ENCODE measurements around the gene VIT. TPM values are rescaled to one million over a fixed set of nuclear protein-coding genes. Genes with fewer than 3 reads are reported as not detected.

VIT gene
- polyA plus RNA-seq, 1 of the 3 experiments (the other 2 are of a cell fraction) = not detected

DNA sequence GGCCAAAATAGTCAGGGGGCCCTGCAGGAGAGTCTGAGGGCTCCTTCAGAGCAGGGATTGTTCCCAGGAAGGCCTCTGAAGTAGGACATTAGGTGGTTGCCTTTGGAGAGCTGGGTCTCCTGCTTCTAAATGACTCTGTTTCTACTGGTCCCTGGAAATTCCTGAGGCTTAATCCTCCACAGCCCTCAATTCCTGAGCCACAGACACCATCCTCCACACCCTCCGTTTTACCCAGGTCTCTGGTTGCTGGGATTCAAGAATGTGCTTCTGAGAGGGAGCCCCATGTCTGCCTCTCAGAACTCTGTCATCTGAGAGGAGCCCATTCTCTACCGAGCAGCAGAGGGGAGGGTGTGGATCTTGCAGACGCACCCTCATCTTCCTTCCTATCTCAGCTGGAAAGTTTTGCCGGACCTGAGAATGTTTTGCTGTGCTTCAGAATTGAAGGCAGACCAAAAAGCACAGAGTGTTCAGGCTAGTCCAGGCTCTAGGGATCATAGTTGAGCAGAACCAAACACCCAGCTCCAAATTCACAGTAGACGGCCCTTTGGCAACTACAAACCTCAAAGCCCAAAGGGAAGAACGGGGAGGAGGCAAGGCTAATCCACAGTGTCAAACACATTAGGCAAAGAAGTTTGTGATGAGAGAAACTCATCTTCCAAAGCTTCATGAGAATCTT is 8.1 kb downstream of the VIT start:
- Histone ChIP-seq H3K9me3 (no peaks in the 10 kb centered on the region), H3K4me2 (no peak overlapping the region), H3K27me3 (ENCODE audit: insufficient read depth) (no peaks in the 10 kb centered on the region; the same call in 1 of the 2 replicates), H4K20me1 (ENCODE audit: insufficient read depth) (no peaks in the 10 kb centered on the region), H3F3A (replicated peaks; ENCODE audit: insufficient read depth) (no peaks in the 10 kb centered on the region), H3K79me2 (ENCODE audit: insufficient read depth) (no peaks in the 10 kb centered on the region), H3K27ac (ENCODE audit: low read depth in 2 of 2, low read length in 1 of 2) (no peak overlapping the region), H3K9me2 (no peaks in the 10 kb centered on the region), H3K36me3 (replicated peaks in 1 of 2; ENCODE audit: control insufficient read depth in 1 of 2, insufficient read depth in 2 of 2, low read length in 1 of 2) (no peaks in the 10 kb centered on the region), H3K4me1 (ENCODE audit: control insufficient read depth in 1 of 2, insufficient read depth in 2 of 2, low read depth in 1 of 2, low read length in 1 of 2) (peaks cover 0 to 1% of the 10 kb centered on the region in 2 experiments; a peak in 1 of 4 replicates), H3K9ac (no peak overlapping the region), H3K4me3 (ENCODE audit: low read depth in 2 of 2, low read length in 1 of 2) (no peak overlapping the region), H2AFZ (ENCODE audit: low read depth) (no peak overlapping the region)
- WGBS (ENCODE audit: low lambda C conversion rate) = 95% methylated on average over 6 of the region's 6 CpGs
- CTCF ChIA-PET = interaction anchor here (1.0 kb wide), 1 partner anchor 81 kb away, joined by 3 read pairs; no protein-coding TSS in a partner anchor
- no peak for DNase-seq
- POLR2A ChIA-PET = no interaction called here
- TF ChIP-seq YY1 (IDR thresholded peaks at IDR 0.05; ENCODE audit: low read depth) (no peak), SMC3 (IDR thresholded peaks at IDR 0.05; ENCODE audit: low read depth, low read length) (no peak), MXI1 (IDR thresholded peaks at IDR 0.05; ENCODE audit: low read depth, low read length) (no peak), GATA2 (CRISPR knock-in tag; IDR thresholded peaks at IDR 0.05) (no peak)

DNA sequence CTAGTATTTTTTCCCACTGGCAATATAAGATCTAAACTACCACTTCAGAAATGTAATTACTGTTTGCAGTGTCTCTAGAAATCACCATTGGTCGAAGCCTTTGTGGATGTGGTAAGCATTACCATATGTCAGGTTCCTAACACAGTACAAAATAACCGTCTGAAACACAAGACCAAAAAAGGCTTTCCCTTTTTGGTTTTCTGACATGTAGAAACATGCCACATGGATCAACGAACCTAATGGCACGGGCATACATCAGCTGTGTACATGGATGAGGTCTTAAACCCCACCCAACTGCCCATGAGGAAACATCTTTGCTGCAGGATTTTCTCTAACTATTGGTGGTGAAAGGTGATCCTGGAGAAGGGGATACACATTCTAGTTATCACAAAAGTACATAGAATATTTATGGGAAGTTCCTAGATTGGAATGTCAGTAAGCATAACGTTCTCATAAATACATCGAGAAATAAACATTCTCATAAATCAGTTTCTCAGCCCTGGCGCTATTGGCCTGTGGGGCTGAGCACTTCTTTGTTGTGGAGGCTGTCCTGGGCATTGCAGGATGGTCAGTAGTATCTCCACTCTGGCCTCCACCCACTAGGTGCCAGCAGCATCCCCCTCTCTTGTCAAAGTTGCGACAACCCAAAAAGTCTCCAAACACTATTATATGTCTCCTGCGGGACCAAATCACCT is 9.0 kb downstream of the VIT start:
- Histone ChIP-seq H2AFZ (ENCODE audit: low read depth) (no peak overlapping the region), H3F3A (replicated peaks; ENCODE audit: insufficient read depth) (no peaks in the 10 kb centered on the region), H3K4me3 (ENCODE audit: low read depth in 2 of 2, low read length in 1 of 2) (no peak overlapping the region), H3K27me3 (ENCODE audit: insufficient read depth) (no peaks in the 10 kb centered on the region; the same call in 1 of the 2 replicates), H3K9me3 (peaks cover 2% of the 10 kb centered on the region; the same call in 1 of the 2 replicates), H3K79me2 (ENCODE audit: insufficient read depth) (no peaks in the 10 kb centered on the region), H3K9me2 (no peaks in the 10 kb centered on the region), H3K4me1 (ENCODE audit: control insufficient read depth in 1 of 2, insufficient read depth in 2 of 2, low read depth in 1 of 2, low read length in 1 of 2) (peaks cover 0 to 3% of the 10 kb centered on the region in 2 experiments; a peak in 1 of 4 replicates), H3K9ac (no peak overlapping the region), H3K27ac (ENCODE audit: low read depth in 2 of 2, low read length in 1 of 2) (no peak overlapping the region), H4K20me1 (ENCODE audit: insufficient read depth) (no peaks in the 10 kb centered on the region), H3K36me3 (replicated peaks in 1 of 2; ENCODE audit: control insufficient read depth in 1 of 2, insufficient read depth in 2 of 2, low read length in 1 of 2) (no peaks in the 10 kb centered on the region), H3K4me2 (no peak overlapping the region)
- 80% methylated on average over 9 of the region's 9 CpGs for WGBS (ENCODE audit: low lambda C conversion rate)
- CTCF ChIA-PET = interaction anchor here (0.9 to 1.8 kb wide), 3 partner anchors 75 to 80 kb away, joined by 3 to 6 read pairs (median 3); no protein-coding TSS in a partner anchor
- TF ChIP-seq, protein P1, sequence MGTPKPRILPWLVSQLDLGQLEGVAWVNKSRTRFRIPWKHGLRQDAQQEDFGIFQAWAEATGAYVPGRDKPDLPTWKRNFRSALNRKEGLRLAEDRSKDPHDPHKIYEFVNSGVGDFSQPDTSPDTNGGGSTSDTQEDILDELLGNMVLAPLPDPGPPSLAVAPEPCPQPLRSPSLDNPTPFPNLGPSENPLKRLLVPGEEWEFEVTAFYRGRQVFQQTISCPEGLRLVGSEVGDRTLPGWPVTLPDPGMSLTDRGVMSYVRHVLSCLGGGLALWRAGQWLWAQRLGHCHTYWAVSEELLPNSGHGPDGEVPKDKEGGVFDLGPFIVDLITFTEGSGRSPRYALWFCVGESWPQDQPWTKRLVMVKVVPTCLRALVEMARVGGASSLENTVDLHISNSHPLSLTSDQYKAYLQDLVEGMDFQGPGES (IDR thresholded peaks at IDR 0.05; ENCODE audit: low read depth, low read length) = no peak
- POLR2A ChIA-PET = no interaction called here
- DNase-seq = no peak

DNA sequence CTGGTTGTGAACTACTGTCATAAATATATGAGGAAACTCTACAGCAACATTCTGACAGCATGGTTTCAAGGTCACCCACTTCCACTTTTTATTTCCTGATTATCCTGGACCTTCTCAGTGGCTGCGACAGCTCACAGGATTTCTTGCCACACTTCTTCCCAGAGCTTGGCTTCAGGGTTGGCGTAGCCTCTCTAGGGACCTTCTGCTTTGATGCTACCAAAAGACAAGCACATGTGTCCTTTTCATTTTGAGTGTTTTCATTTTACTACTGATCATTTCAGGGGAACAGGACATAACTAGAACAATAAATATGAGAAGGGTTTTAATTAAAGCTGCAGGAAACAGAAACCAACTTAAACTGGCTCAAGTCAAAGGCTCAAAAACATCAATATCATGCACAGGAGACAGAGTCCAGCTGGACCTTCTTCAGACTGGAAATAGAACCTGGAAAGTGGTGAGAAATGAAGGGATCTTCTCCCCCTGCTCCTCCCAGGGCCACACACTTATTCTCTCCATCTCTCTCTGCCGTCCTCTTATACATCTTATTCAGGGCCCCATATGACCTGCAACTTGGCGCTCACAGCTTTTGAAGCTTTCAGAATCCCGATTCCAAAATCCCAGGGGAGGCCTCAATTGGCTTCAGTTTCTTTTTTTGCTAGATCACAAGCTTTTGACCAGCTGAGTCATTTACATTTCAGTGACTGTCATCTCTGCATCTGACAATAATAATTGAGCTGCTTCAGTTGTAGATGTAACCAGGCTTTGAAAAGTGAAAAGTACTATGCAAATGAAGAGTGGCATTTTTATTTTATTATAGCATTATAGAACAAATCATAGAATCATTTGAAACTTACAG is 9.7 kb downstream of the VIT start:
- ChIA-PET CTCF (interaction anchor here (0.9 to 1.8 kb wide), 4 partner anchors 22 to 354 kb away, joined by 3 to 6 read pairs (median 4); no protein-coding TSS in a partner anchor), POLR2A (no interaction called here)
- H3F3A ChIP-seq (replicated peaks; ENCODE audit: insufficient read depth) = no peaks in the 10 kb centered on the region
- WGBS (ENCODE audit: low lambda C conversion rate) = 83% methylated on average over 5 of the region's 5 CpGs
- H3K27ac ChIP-seq (ENCODE audit: low read depth in 2 of 2, low read length in 1 of 2) = no peak overlapping the region
- no peaks in the 10 kb centered on the region for H3K79me2 ChIP-seq (ENCODE audit: insufficient read depth)
- no peak overlapping the region for H3K9ac ChIP-seq
- no peak for DNase-seq
- H3K27me3 ChIP-seq (ENCODE audit: insufficient read depth) = no peaks in the 10 kb centered on the region; the same call in 1 of the 2 replicates
- H3K9me3 ChIP-seq = peaks cover 5% of the 10 kb centered on the region; the same call in 1 of the 2 replicates
- H3K9me2 ChIP-seq = no peaks in the 10 kb centered on the region
- no peak overlapping the region for H2AFZ ChIP-seq (ENCODE audit: low read depth)
- no peak overlapping the region for H3K4me3 ChIP-seq (ENCODE audit: low read depth in 2 of 2, low read length in 1 of 2)
- no peak overlapping the region for H3K4me2 ChIP-seq
- H3K4me1 ChIP-seq (ENCODE audit: control insufficient read depth in 1 of 2, insufficient read depth in 2 of 2, low read depth in 1 of 2, low read length in 1 of 2) = peaks cover 0 to 3% of the 10 kb centered on the region in 2 experiments; a peak in 1 of 4 replicates
- H3K36me3 ChIP-seq (replicated peaks in 1 of 2; ENCODE audit: control insufficient read depth in 1 of 2, insufficient read depth in 2 of 2, low read length in 1 of 2) = no peaks in the 10 kb centered on the region
- H4K20me1 ChIP-seq (ENCODE audit: insufficient read depth) = no peaks in the 10 kb centered on the region
- TF ChIP-seq MXI1 (IDR thresholded peaks at IDR 0.05; ENCODE audit: low read depth, low read length) (no peak), RXRA (IDR thresholded peaks at IDR 0.05; ENCODE audit: borderline replicate concordance, low read depth) (no peak), RFX5 (IDR thresholded peaks at IDR 0.05; ENCODE audit: low read length) (no peak), RAD21 (IDR thresholded peaks at IDR 0.05; ENCODE audit: low read length) (no peak), EZH2phosphoT487 (IDR thresholded peaks at IDR 0.05; ENCODE audit: borderline replicate concordance, low read depth) (no peak), SMC3 (IDR thresholded peaks at IDR 0.05; ENCODE audit: low read depth, low read length) (no peak), NFIC (IDR thresholded peaks at IDR 0.05; ENCODE audit: borderline replicate concordance) (no peak), NRF1 (IDR thresholded peaks at IDR 0.05; ENCODE audit: low read depth, low read length) (no peak), JUND (IDR thresholded peaks at IDR 0.05) (no peak), FOXM1 (IDR thresholded peaks at IDR 0.05; ENCODE audit: low read depth) (no peak), YY1 (IDR thresholded peaks at IDR 0.05; ENCODE audit: low read depth) (no peak), RCOR1 (IDR thresholded peaks at IDR 0.05; ENCODE audit: low read length) (no peak), TEAD4 (IDR thresholded peaks at IDR 0.05; ENCODE audit: borderline replicate concordance, insufficient read depth) (no peak), FOXJ3 (CRISPR knock-in tag; IDR thresholded peaks at IDR 0.05) (no peak)
- TF ChIP-seq, protein P2, sequence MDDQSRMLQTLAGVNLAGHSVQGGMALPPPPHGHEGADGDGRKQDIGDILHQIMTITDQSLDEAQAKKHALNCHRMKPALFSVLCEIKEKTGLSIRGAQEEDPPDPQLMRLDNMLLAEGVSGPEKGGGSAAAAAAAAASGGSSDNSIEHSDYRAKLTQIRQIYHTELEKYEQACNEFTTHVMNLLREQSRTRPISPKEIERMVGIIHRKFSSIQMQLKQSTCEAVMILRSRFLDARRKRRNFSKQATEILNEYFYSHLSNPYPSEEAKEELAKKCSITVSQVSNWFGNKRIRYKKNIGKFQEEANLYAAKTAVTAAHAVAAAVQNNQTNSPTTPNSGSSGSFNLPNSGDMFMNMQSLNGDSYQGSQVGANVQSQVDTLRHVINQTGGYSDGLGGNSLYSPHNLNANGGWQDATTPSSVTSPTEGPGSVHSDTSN (IDR thresholded peaks at IDR 0.05) = no peak

Data from SK-N-SH (cell line).